Stimulated activated CD8-positive, alpha-beta memory T cell treated with anti-CD3 and anti-CD28 coated beads, Interleukin-7, amount 100 ng/mL, for 1 hour (primary cell): ENCODE measurements around the gene CDHR1.

Experiments used
- DNase-seq, 2 donors: peaks; one replicate each; pipeline ENCODE4 v3.0.0-alpha.2; 2020; ENCODE audit warnings: low read depth in 2 of 2

CDHR1 gene

DNA sequence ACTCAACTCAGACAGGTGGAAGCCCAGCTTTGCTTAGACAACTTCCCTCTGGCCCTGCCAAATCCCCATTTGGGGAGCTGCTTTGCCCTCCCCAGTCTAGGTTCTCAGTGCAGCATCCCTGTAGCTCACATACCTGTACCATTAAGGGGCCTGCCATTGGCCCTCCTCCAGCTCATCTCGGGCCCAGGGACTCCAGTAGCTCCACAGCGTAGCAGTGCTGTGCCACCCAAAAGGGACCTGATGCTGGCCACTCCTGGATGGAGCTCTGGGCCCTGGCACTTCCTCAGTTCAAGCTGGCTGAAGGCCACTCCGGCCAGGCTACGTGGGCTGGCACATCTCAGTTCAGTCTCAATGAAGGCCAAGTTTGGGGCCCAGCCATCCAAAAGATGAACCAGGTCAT, 39.6 kb downstream of the CDHR1 start:
- DNase-seq = no peak

DNA sequence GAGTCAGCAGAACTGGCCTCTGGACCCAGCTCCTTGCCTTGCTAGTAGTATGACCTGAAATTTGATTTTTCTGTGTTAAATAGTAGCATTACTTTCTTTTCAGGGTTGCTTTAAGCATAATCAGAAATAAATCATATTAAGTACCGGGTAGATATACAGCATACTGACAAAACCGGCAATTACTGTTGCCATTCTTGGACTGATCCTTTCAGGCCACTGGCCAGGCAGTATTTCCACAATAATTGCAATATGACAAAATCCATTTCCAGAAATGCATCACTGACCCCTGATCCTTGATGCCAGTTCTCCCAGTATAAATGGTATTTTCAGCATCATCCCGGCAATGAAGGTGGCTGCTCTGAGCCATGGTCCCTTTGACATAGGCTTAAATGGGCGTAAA, 40.1 kb downstream of the CDHR1 start:
- no peak for DNase-seq

DNA sequence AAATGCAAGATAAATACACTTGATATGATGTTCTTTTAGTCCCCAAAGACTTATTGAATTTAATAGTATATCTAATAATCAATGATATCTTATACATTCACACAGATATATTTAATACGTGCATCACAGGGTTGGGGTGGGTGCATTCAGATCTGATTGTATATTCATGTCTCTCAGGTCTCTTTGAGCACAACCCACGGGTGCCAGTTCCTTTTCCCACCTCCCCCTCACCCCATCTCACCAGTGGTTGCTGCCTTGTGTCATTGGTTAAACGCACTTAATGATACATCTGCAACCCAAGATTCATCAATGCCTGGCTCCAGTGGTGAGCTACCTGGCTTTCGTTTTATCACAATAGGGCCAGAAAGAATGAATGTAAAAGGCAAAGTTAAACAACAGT, 40.8 kb downstream of the CDHR1 start:
- DNase-seq = no peak

DNA sequence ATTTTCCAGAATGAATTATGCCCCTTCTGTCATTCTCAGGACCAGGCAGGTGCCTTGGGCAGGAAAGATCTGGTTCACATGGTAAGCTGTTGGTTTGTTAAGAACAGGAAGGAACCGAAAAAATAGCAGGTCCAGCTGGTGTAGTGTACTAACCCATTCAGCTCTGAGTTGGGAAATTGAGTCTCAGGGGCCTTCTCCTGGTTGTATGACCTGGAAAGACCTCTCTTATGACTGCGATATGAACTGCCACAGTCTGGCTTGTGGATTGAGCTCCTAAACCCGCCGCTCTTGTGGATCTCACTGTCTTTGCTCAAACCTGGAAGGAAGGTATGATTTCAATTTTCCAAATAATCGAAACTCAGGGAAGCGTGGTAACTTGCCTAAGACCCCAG, 42.5 kb downstream of the CDHR1 start:
- no peak for DNase-seq

DNA sequence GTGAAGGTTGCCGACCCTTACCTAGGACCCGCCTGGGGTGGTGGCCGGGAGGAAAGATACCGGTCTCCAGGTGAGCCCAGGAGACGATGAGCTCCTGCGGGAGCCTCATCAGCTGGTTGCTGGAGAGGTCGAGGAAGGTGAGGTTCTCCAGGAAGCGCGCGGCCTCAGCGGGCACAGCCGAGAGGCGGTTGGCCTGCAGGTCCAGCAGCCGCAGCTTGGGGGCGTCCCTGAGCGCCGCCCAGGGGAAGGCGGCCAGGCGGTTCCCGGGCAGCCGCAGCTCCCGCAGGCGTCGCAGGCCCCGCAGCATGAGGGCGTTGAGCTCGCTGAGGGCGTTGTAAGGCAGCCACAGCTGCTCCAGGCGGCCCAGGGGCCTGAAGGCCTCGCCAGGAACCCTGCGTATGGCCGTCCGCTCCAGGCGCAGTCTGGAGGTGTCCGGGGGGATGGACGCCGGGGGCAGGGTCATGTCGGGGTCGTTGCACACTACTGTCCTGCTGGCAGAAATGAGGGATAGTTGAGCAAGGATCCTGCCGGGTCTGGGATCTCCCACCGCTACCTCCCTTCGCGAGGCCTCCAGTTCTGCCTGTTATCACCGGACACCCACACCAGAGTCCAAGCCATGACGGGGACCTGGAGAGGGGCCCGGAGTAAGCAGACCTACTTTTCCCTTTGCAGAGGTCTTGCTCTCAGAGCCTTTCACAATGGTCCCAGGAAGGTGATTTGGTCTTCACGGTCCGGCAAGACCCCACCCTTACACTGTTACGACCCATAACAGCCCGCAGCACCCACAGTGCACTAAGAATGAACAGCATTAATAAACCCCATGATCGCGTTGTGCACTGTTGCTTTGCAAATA, 43.1 kb downstream of the CDHR1 start:
- no peak for DNase-seq

DNA sequence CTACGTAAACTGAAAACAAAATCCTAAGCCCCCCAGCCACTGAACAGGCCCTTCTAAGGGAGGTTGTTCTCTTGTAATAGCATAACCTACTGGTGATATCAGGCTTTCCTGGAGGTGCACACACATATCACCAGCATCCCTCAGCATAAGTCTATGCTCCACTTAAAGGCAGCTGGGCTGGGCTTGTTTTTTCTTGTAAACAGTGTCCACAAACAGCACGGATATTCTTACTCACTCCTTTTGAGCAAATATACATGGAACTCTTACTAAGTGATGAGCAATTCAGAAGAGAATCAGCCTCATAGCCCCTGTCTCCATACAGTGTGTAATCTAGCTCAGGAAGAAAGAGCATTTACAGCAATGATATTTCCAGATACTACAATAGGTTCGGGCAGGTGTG, 44.6 kb downstream of the CDHR1 start:
- no peak for DNase-seq

DNA sequence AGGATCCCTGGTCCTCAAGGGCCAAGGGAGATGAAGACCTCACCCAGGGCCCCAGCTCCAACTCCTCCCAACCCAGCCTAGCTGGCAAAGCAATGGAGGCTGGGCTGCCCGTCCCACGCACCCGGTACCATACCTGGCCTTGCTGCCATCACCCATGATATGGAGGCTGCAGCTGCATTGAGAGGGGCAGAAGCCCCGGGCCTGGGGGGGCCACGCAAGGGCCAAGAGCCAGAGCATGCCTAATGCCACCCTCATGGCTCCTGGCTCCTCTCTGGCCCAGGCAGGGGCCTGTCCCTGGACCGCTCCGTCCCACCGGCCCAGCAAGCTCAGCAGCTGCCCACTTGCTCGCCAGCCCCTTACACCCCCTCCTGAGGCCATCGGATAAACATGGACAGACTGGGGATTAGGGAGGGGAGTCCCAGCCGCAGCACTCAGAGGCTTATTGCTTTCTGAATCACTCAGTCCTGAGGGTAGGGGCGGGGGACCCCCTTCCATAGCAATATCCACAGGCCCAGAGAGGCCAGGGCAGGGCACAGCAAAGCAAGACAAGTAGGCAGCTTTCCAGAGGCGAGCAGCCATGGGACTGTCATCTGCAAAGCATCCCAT, 47.0 kb downstream of the CDHR1 start, which contains the start of gene LRIT1:
LRIT1 (minus strand) TSS at position 362 of the 606 bp plus-strand sequence; CDS start at position 255, 107 bp downstream.
- no peak for DNase-seq

DNA sequence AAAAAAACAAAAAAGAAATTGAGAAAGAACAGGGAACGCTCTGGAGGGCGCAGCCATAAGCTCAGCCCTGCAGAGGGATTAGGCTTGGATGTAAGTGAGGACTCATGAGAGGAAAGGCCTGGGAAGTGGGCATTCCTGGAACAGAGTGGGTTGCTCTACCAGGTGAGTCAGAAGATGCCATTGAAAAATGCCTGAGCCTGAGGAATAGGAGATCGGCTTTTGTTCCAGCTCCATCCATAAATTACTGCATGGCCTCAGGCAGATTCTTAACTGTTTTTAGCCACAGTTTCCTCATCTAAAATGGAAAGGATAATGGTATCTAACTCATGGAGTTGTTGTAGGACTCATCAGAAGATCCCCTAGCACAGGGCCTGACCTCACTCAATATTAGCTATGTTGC, 49.4 kb downstream of the CDHR1 start:
- DNase-seq = no peak

DNA sequence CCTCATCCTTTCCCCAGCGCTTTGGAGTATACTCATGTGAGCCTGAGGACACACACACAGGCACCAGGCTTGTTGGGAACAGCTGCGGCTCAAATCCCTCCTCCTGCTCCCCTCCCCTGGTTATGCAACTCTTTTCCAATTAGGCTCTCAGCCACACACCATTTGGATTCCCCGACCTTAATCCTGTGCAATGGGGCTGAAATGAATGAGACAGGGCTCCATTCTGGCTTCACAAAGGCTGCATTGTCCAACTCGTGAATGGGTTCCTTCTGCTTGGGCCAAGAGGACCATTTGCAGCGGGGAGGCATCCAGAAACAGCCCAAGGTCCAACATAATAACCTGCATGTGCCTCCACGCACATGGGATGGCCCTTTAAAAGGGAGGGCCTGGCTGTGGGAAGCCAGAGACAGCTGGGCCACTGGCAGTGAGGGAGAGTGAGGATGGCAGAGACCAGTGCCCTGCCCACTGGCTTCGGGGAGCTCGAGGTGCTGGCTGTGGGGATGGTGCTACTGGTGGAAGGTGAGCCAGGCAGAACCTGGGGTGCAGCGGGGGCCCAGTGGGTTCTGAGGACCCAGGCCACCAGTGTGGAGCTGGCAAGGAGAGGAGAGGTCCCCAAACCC, 50.4 kb downstream of the CDHR1 start, which contains the start of gene RGR:
RGR (plus strand) TSS at position 403 of the 620 bp plus-strand sequence; CDS start at position 441, 38 bp downstream.
- no peak for DNase-seq

DNA sequence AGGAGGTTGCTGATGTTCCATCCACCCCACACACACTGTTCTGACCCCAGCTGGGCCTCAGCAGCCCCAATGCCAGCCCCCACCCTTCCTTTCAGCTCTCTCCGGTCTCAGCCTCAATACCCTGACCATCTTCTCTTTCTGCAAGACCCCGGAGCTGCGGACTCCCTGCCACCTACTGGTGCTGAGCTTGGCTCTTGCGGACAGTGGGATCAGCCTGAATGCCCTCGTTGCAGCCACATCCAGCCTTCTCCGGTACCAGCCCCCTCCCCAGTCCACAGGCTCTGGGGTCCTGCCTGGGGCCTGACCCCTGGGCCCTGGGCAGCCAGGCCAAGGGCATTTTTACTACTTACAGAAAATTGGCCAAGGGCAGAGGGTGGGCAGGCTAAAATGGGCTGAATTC, 53.2 kb downstream of the CDHR1 start:
- DNase-seq = no peak

DNA sequence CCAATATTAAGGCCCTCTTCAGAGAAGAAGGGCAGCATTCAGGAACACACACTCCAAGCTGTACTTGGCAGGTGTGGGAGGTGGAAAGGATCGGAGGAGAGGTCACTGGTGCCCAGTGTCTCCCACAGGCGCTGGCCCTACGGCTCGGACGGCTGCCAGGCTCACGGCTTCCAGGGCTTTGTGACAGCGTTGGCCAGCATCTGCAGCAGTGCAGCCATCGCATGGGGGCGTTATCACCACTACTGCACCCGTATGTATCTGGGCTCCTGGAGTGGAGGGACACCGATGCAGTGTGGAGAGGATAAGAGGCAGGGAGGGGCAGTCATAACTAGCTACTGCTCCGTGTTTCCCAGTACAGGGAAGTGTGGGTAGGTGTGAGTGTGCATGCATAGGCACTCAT, 54.5 kb downstream of the CDHR1 start:
- no peak for DNase-seq

DNA sequence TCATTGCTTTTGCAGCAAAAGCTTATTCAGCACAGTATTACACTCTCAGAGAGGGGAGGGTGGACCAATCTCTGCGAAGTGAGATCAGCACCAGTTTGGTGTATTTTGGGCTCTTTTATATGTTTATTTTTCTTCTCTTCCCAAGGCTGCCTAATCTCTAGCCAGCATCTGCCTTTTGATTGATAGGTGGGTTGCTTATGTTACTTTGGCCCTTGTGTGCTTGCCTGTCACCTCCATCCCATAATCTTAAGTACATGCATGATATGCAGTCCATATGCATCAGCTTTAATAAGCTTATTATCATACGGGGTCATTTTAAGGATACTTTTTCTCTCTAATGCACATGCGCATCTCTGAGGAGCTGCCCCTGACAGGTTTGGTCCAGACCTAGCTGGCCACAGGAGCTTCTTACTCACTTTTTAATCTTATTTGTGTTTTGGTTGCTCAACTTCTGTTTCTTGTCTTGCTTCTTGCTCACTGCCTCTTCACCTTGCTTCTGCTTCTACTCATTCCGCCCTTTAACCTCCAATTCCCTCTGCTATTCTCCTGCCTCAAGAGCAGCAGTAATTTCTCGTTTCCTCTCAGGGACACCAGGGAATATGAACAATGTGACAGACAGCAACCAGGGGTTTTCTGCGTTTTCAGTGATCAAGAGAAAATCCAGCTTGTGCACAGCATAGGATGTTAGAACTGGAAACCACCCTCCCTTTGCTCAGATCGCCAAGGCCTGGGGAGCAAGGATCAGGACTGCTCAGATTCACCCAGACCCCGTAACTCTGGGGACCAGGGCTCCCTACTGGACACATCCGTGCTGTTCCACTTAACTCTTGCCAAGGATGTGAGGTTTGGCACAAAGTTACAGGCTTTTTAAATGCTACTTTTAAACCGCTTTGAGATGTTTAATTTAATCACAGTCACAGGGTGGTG, 60.5 kb downstream of the CDHR1 start:
- no peak for DNase-seq

DNA sequence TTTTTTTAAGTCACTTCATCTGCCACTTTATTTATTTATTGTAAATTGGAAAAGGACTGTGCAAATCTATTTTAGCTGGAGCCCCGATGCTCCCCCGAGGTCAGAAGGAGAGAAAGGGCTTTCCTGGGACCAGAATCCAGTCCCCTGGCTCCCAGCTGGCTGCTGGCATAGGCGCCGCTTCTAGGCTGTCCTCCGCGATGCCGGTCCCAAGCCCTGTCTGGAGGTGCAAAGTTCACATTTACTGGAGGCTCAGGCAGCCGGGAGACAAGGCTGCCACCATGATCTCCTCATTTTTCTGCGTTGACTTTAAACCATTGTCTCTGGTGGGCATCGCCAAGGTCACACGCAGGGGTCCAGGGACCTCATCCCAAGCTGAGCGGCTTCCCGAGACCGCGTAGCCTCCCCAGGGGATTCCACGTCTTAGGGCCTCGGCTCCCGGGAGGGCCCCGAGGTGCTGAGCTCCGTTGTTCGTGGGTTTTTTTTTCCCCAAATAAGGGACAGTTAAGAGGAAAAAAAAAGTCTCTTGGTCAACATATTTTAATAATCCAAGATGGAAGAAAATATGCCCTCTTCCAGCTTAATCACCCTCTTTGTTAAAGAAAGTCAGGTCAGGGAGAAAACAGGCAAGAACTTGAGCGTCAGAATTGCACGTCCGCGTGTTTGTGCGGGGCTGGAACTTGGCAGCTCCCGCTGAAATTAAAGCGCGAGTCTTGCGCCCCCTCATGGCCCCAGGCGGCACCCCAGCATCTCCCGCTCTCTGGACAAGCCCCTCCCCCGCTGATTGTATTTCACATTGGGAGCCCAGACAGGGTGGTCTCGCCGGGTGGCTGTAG, 62.4 kb downstream of the CDHR1 start:
- peak in 1 of 2 donors; percentile 5 for DNase-seq

DNA sequence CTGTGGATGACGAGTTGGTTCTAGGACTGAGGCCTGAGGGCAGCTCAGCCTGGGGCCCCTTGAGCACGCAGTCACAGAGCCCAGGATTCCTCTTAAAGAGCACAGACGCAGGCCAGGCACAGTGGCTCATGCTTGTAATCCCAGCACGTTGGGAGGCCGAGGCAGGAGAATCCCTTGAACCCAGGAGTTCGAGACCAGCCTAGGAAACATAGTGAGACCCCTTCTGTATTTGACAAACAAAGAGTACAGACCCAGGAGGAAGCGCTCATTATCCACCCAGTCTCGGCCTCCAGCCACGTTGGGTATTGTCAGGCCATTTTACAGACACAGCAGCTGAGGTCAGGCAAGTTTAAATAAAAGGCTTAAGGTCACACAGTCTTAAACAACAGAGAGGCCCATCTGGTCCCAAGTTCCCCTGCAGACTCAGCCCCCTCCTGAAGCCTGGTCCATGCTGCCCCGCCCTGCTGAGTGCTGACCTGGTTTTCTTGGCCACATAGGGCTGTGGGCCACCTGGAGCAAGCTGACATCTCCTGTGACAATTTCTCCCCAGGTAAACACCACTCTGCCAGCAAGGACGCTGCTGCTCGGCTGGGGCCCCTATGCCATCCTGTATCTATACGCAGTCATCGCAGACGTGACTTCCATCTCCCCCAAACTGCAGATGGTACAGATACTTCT, 63.1 kb downstream of the CDHR1 start:
- DNase-seq = no peak

DNA sequence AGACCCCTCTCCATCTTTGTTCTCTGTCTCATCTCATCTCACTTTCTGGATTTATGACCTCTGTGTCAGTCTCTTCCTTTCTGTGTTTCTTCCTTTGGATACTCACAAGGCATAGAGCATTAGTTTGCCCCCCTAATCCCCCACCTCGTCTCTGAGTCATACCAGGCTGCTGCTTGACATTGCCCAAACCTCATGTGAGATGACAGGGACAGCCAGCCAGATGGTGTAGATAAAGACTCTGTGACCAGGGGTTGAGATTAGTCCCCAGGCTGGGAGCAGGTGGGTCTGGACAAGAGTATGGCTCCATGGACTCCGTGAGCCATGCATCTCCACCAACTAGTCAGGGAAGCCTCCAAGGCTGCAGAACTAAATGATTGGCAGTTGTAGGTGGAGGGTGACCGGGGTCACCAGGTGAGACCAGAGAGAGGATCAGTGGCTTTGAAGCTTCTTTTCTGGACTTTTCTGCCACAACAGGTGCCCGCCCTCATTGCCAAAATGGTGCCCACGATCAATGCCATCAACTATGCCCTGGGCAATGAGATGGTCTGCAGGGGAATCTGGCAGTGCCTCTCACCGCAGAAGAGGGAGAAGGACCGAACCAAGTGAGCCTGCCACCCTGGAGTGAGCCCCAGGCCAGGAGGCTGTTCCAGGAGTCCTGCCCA, 63.8 kb downstream of the CDHR1 start:
- no peak for DNase-seq

DNA sequence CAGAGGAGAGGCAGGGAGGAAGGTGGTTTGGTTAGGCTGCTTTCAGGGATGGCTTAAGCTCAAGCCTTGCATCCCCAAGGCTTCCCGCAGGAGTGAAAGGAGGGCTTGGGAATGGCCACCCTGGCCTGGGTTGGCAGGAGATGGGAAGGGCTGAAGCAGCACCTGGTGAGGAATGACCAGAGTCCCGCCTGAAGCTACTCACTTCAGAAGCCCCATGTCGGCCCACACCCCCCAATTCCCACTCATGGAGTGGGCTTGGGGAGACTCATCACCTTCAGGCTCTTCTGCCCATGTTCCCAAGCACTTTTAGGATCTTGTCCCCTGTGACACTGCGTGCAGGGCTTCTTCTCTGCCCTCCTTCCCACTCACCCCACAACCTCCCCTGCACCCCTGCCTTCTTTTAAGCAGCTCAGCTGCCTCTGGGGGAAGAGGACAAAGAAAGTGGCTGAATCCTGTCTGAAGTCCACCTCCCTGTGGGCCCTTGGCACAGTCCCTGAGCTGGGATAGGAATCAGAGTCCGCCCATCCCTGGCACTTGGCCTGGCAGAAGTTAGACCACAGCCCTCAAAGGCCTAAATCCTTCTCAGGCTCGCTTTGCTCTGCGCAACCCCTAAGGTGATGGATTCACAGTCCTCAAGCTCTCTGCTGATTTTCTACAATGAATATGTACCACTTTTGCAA, 67.0 kb downstream of the CDHR1 start:
- DNase-seq = no peak

DNA sequence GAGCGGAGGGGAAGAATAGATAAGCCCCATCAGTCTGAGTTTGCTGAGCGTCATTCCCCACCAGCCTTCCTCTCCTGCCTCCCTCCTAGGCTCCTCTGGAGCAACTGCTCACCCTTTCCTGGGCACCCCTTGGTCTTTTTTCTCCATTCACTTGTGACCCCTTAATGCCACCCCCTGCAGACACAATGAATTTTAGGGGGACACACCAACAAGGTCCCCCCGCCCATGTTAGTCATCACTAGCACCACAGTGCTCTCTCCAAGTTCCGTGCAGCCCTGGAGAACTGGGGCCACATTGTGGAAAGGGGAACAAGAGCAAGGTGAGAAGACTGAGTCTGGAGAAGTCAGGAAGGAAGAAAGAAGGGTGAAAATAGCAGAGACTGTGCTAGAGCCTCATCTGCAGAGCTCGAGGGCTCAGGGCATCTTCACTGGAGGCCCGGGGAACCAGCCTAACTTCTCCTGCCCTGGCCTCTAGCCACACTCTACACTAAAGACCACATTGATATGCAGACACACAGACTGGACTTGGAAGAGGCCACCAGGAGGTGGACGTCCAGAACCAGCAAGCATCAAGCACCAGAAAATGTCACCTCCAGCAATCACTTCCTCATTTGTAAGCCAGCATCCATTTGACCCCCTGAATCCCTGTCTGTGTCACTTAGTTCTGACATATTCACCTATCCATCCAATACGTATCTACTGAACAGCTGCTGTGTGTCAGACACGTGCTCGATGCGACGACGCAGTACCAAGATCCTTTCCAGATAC, 68.0 kb downstream of the CDHR1 start:
- no peak for DNase-seq

DNA sequence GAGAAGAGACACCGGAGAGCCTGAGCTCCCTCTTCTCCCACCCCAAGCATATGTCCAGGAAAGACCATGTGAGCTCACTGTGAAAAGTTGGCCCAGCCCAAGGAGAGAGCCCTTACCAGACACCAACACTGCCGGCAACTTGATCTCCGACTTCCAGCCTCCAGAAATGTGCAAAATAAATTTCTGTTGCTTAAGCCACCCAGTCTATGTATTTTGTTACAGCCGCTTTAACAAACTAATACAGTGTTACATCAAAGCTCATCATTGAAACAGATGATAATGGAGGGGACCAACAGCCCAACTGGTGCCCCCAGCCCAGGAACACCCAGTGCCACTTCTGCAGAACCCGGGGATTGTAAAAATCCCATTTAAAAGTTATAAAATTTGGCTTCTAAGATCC, 69.4 kb downstream of the CDHR1 start:
- DNase-seq = no peak
